Lower lobe of right lung (tissue), 2 donors: ENCODE measurements around the gene PMVK. TPM values are rescaled to one million over a fixed set of nuclear protein-coding genes. Genes with fewer than 3 reads are reported as not detected.
"Not testable (repeated sequence)": the region's sequence is repeated elsewhere in the genome, so short reads cannot be mapped to it uniquely, and the experiment has no call there.

Experiments used
- ATAC-seq, 2 donors: fragments of 200-7000 bp; cut with Tn5 transposase; one replicate each; pipeline ENCODE4 v1.9.1; 2020 to 2022; ENCODE audit warnings: mild to moderate bottlenecking in 2 of 2, moderate library complexity in 2 of 2
- DNase-seq: peaks from one replicate; pipeline ENCODE4 v3.0.0-alpha.2; 2020
- H3K27ac ChIP-seq: fragments of 200-600 bp; one replicate; pipeline ENCODE4 v1.8.0; 2022
- H3K27me3 ChIP-seq: fragments of 200-600 bp; one replicate; pipeline ENCODE4 v1.8.0; 2022; ENCODE audit warnings: low read depth
- H3K36me3 ChIP-seq: fragments of 200-600 bp; one replicate; pipeline ENCODE4 v1.8.0; 2022; ENCODE audit warnings: mild to moderate bottlenecking
- H3K4me1 ChIP-seq: fragments of 200-600 bp; one replicate; pipeline ENCODE4 v1.8.0; 2022
- H3K4me3 ChIP-seq: fragments of 200-600 bp; one replicate; pipeline ENCODE4 v1.8.0; 2022; ENCODE audit warnings: mild to moderate bottlenecking
- H3K9me3 ChIP-seq: fragments of 200-600 bp; one replicate; pipeline ENCODE4 v1.8.0; 2022
- intact Hi-C: fragments of 100-400 bp; cut with DNase I; formaldehyde crosslinking; loops from one replicate; pipeline ENCODE4 v1.11.0; 2022
- total RNA-seq: library from RNA; stranded (reverse); fragmentation: NEBNext Ultra II Directional; extraction: Animal tissue kit (Norgen Biotek cat#: 25700); gene quantifications from one replicate; pipeline ENCODE4 v1.2.1, GENCODE V29; 2021
- TF ChIP-seq, protein P1 (sequence below): fragments of 200-600 bp; IDR thresholded peaks from one replicate; pipeline ENCODE4 v1.8.0; 2022; ENCODE audit warnings: antibody characterized with exemption, mild to moderate bottlenecking
- donor health status: DM: no; HTN: yes; CAD: no; lungs with severe emphysema.

The PMVK gene
- total RNA-seq, 1 donor from 2014 or later = 34.1 TPM

DNA sequence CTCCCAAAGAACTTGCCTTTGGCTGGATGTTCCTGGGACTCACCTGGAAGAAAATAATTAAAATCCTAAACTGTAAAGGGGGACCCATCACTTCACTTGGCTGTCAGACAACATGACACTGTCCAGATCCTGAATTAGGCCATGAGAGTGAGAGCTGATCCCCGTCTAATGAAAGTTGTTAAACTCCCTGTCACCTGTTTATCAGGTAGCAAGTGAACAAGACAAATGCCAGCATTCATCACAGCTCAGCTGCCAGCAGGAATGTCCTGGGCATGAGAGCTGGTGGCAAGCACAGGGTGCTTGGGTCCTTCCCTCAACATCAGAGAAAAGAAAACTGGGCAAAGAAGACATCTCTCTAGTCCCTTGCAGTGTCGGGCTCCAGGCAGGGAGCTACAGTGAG is 23.8 kb downstream of the PMVK start:
- intact Hi-C loops = no loop called here
- no peak for DNase-seq
- ATAC-seq = no peak
- Histone ChIP-seq H3K4me1 (no peaks in the 10 kb centered on the region), H3K4me3 (no peak overlapping the region), H3K27me3 (no peaks in the 10 kb centered on the region), H3K27ac (no peak overlapping the region), H3K9me3 (no peaks in the 10 kb centered on the region), H3K36me3 (no peaks in the 10 kb centered on the region)
- TF ChIP-seq, protein P1, sequence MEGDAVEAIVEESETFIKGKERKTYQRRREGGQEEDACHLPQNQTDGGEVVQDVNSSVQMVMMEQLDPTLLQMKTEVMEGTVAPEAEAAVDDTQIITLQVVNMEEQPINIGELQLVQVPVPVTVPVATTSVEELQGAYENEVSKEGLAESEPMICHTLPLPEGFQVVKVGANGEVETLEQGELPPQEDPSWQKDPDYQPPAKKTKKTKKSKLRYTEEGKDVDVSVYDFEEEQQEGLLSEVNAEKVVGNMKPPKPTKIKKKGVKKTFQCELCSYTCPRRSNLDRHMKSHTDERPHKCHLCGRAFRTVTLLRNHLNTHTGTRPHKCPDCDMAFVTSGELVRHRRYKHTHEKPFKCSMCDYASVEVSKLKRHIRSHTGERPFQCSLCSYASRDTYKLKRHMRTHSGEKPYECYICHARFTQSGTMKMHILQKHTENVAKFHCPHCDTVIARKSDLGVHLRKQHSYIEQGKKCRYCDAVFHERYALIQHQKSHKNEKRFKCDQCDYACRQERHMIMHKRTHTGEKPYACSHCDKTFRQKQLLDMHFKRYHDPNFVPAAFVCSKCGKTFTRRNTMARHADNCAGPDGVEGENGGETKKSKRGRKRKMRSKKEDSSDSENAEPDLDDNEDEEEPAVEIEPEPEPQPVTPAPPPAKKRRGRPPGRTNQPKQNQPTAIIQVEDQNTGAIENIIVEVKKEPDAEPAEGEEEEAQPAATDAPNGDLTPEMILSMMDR = no peak

DNA sequence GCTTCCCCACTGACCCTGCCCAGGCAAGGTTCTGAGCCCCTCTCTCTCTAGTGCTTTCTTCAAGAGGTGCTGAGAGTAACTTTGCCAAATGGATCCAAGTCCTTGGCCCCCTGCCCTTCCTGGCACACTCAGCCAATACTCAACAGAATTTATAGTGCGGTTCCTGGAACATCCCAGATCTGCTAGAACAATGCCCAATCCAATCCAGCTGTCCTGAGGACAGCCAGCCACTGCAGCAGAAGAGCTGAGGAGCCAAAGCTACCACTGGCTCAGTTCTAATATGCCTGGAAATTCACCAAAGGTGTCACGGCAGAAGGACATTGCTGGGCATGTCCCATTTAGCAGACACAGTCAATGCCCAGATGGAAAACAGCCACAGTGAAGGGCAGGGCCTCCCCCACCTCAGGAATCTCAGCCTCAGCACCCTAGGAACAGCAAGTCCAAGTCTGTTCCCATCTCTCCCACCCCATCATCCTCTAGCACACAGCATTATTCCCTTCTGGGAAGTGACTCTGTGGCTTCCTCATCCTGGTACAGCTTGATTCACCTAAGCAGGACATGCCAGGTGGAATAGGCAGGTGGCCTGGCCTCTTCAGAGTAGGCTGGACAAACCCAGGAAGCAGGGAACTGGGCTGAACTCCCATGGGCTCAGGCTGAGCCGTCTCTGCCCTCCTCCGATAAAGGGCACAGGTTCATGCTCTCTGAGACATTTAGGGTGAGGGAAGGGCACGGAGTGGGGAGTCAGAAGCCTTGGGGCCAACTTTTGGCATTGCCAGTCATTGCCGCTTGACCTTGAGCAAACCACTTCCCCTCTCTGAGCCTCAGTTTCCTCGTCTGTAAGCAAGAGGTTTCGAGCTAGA is 24.6 kb downstream of the PMVK start:
- Histone ChIP-seq H3K9me3 (no peaks in the 10 kb centered on the region), H3K4me3 (no peak overlapping the region), H3K36me3 (no peaks in the 10 kb centered on the region), H3K27ac (no peak overlapping the region), H3K27me3 (no peaks in the 10 kb centered on the region), H3K4me1 (no peaks in the 10 kb centered on the region)
- ATAC-seq (peak in 1 of 2 donors; percentile 29), DNase-seq (no peak)
- TF ChIP-seq, protein P1 = no peak
- intact Hi-C loops = no loop called here

DNA sequence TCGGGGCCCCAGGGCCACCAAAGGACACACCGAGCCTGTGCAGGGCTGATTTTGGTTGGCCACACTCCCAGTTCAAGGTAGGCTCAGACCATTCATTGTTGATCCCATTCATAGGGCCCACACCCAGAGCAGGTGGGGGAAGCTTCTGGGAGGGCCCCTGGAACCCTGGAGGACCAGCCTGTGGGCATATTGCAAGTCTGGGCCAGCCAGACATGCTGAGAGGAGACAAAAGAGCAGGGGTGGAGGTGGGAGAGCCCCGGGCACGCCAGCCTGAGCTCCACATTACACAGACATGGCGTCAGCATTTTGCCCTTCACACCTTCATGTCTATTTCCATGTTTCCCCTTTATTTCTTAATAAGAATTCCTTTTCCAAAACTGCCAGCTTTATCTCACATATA is 25.7 kb downstream of the PMVK start:
- Histone ChIP-seq H3K36me3 (no peaks in the 10 kb centered on the region), H3K27me3 (no peaks in the 10 kb centered on the region), H3K9me3 (no peaks in the 10 kb centered on the region), H3K4me1 (no peaks in the 10 kb centered on the region), H3K27ac (no peak overlapping the region), H3K4me3 (no peak overlapping the region)
- TF ChIP-seq, protein P1 = no peak
- intact Hi-C loops = no loop called here
- ATAC-seq = no peak
- no peak for DNase-seq

DNA sequence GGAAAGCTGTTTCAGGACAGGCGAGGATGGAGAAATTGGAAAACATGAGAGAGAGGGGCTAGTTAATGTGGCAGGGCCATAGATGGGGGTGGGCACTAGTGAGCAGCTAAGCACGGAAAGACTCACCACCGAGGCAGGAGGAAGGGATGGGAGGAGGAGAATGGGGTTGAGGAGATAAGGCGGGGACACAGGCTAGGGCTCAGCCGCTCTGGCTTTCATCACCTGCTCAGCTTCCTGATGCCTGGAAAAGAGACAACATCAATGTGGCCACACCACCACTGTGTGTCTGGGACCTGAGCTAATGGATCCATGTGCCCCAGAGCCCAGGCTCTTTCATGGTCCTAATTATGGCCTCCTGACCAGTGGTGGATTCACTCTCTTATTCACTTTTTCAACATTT is 27.6 kb downstream of the PMVK start:
- Histone ChIP-seq H3K9me3 (no peaks in the 10 kb centered on the region), H3K4me3 (no peak overlapping the region), H3K27me3 (no peaks in the 10 kb centered on the region), H3K36me3 (no peaks in the 10 kb centered on the region), H3K4me1 (no peaks in the 10 kb centered on the region), H3K27ac (no peak overlapping the region)
- no peak for DNase-seq
- ATAC-seq = no peak
- TF ChIP-seq, protein P1 = no peak
- intact Hi-C loops = no loop called here

DNA sequence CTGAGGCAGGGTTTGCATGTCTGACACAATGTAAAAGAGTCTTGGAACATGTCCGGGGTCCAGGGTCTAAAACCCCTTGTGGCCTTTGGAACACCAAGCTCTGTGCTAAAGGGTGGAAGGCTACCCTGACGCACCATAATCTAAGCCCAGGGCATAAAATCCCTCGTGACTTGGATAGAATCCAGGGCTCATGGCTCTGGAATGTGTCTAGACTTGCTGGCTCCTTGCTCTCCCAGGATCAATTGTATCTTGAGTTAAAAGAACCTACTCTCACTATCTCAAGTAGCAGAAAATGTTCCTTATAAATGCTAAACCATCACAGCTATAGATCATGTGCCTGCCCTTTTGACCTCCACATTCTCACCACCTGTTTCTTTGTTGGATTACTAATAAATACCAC is 28.4 kb downstream of the PMVK start:
- intact Hi-C loops, H3K36me3 ChIP-seq, H3K27ac ChIP-seq, H3K4me3 ChIP-seq, H3K9me3 ChIP-seq, DNase-seq, ATAC-seq, H3K27me3 ChIP-seq, H3K4me1 ChIP-seq: not testable (repeated sequence)

DNA sequence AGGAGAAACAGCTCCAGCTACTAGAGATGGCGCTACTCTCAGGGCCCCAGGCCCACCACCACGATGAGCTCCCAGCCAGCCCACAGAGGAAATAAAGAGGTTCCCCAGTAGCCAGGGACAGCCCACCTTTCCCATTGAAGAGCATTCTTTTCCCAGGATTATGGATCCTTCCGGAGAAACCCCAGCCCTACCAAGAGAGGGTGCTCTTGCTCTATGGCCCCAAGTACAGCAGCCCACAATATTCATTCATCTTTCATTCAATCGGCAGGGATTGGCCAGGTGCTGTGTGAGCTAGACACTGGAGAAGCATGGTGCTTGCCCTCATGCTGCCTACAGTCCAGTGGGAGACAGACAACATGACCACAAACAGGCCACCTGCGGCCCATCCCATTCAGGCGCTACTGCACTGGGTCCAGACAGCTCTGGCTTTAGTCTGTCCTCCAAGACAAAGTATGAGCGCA is 29.9 kb downstream of the PMVK start:
- no peaks in the 10 kb centered on the region for H3K9me3 ChIP-seq
- intact Hi-C loops = no loop called here
- TF ChIP-seq, protein P1 = peak; percentile 37
- no peaks in the 10 kb centered on the region for H3K36me3 ChIP-seq
- H3K27me3 ChIP-seq = no peaks in the 10 kb centered on the region
- no peaks in the 10 kb centered on the region for H3K4me1 ChIP-seq
- no peak overlapping the region for H3K27ac ChIP-seq
- H3K4me3 ChIP-seq = no peak overlapping the region
- no peak for DNase-seq
- peak; percentile 41 to 68 for ATAC-seq
